ENCODE results near the gene PHC3.

The PHC3 gene

DNA sequence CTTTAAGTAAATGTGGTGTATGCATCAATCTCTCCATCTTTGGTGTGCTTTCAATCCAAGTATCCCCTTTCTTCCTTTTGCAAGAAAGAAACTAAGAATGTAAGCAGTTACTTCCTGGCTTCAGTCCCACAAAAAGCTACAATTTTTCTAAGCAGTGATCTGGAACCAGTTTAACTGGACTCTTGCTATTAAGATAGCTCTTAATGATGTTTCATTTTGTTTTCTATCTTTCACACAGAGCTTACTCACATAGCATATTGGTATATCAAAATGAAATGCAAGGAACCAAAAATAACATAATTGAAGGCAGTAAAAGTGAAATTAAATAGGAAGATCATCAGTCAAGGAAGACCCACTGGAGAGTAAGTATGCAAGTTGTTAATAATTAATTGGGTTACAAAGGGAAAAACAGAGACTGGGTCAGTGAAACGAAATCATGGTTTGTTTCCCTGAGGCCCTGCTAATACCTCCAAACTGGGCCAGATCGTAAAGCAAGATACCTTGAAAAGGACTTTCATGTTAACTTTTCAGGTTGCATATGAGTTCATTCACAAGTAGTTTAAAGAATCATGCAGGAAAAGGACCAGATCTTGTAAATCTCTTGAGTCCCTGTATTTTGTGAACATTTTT, 101.9 kb downstream of the PHC3 start:
- DNase-seq (ENCODE audit: low read depth in 2 of 2), result no peak

- no peak for DNase-seq (ENCODE audit: low read depth in 2 of 2)
These were observed 102.8 kb downstream of the PHC3 start for GRCh38 chr3:170078620-170079281.

DNA sequence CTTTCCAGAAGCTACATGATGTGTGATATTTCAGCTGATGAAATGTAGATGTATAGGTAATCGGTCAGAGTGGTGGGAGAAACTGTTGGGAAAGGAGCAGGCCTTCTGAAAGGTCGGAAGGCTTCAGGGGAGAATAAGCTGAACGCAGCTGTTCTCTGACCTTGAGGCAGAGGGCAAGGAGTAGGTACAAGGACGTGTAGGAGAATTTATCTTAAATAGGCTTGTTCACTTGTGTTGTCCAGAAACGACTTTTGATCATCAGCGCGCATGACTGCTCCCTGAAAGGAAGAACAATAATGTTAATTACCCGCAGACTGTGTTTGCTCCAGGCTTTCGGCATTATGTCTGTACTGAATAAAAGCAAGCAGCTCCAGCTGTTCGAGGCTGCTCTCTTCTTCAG, 104.2 kb downstream of the PHC3 start:
- no peak for DNase-seq (ENCODE audit: low read depth in 2 of 2)

GRCh38 chr3:170076715-170077238, 104.8 kb downstream of the PHC3 start:
- no peak for DNase-seq (ENCODE audit: low read depth in 2 of 2)

- no peak for DNase-seq (ENCODE audit: low read depth in 2 of 2)
These were observed 106.0 kb downstream of the PHC3 start for GRCh38 chr3:170075441-170076091.

- DNase-seq (ENCODE audit: low read depth in 2 of 2), result no peak
These were observed 117.4 kb downstream of the PHC3 start for GRCh38 chr3:170064108-170064507.

GRCh38 chr3:170063691-170064090, 117.8 kb downstream of the PHC3 start:
- DNase-seq (ENCODE audit: low read depth in 2 of 2), result no peak

DNA sequence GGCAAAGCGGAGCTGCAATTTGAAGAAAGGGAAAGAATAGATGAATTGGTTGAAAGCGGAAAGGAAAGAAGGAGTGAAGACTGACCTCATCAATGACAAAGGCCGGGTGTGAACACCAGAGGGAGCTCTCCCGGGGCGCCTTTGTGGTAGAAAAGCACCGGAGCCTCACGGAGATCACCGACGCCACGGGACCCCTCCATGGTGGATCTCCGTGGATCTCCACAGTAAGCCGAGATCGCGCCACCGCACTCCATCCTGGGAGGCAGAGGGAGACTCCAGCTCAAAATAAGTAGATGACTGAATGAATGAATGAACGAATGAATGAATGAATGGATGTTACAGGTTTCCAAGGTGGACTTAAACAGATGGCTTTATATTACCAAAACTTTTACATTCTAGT, 118.8 kb downstream of the PHC3 start:
- DNase-seq (ENCODE audit: low read depth in 2 of 2), result no peak

DNA sequence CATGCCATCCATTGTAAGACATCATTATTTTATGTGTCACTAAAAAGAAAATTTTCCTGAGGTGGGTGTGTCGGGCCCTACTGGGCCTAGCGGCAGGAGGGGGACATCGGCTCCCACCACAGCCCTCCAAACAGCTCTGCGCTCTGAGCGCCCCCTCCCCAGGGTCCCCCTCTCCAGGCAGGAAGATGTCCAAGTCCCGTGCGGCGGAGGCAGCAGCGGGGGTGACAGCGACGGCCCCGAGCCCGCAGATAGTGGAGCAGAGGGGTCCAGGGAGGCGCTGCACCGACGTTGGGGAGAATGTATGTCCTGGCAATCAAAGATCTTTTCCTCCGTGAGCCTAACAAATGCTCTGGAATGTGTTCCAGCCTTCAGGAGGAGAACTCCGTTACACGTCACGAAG, 119.5 kb downstream of the PHC3 start:
- DNase-seq (ENCODE audit: low read depth in 2 of 2), result no peak

DNA sequence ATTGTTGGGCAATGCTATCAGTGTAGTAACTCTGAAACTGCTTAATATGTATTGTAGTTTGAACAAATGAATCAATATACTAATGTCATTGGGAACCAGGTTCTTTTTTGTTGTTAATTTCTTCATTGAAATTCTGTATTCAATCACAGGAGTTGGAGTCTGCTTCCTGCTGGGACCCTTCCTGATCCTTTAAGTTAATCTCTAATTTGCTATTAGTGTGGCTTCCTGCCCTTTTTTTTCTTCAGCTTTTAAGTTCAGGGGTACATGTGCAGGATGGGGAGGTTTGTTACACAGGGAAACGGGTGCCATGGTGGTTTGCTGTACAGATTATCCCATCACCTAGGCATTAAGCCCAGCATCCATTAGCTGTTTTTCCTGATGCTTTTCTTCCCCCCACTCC, 122.1 kb downstream of the PHC3 start:
- DNase-seq (ENCODE audit: low read depth in 2 of 2), result no peak

- DNase-seq (ENCODE audit: low read depth in 2 of 2), result no peak
These were observed 123.4 kb downstream of the PHC3 start for GRCh38 chr3:170058127-170058526.

GRCh38 chr3:170057550-170057949, 124.0 kb downstream of the PHC3 start:
- no peak for DNase-seq (ENCODE audit: low read depth in 2 of 2)

GRCh38 chr3:170056710-170057454, 124.7 kb downstream of the PHC3 start:
- no peak for DNase-seq (ENCODE audit: low read depth in 2 of 2)

- no peak for DNase-seq (ENCODE audit: low read depth in 2 of 2)
These were observed 126.3 kb downstream of the PHC3 start for GRCh38 chr3:170055209-170055608.

- no peak for DNase-seq (ENCODE audit: low read depth in 2 of 2)
These were observed 127.3 kb downstream of the PHC3 start for GRCh38 chr3:170054204-170054603.

- DNase-seq (ENCODE audit: low read depth in 2 of 2), result no peak
These were observed 129.1 kb downstream of the PHC3 start for GRCh38 chr3:170052398-170052797.

DNA sequence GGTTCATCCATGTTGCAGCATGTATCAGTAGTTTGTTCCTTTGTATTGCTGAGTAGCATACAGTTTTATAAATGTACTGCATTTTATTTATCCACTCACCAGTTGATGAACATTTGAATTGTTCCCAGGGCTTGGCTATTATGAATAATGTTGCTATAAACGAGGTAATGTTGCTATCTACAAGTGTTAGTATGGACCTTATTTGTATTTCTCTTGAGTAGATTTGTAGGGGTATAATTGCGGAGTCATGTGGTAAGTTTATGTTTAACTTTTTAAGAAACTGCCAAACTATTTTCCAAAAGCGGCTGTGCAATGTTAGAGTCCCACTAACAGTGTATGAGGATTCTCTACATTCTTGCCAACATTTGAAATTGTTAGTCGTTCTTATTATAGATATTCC, 130.8 kb downstream of the PHC3 start:
- no peak for DNase-seq (ENCODE audit: low read depth in 2 of 2)

GRCh38 chr3:170049146-170050000, 132.2 kb downstream of the PHC3 start:
- no peak for DNase-seq (ENCODE audit: low read depth in 2 of 2)

- DNase-seq (ENCODE audit: low read depth in 2 of 2), result no peak
These were observed 134.5 kb downstream of the PHC3 start for GRCh38 chr3:170047133-170047404.

DNA sequence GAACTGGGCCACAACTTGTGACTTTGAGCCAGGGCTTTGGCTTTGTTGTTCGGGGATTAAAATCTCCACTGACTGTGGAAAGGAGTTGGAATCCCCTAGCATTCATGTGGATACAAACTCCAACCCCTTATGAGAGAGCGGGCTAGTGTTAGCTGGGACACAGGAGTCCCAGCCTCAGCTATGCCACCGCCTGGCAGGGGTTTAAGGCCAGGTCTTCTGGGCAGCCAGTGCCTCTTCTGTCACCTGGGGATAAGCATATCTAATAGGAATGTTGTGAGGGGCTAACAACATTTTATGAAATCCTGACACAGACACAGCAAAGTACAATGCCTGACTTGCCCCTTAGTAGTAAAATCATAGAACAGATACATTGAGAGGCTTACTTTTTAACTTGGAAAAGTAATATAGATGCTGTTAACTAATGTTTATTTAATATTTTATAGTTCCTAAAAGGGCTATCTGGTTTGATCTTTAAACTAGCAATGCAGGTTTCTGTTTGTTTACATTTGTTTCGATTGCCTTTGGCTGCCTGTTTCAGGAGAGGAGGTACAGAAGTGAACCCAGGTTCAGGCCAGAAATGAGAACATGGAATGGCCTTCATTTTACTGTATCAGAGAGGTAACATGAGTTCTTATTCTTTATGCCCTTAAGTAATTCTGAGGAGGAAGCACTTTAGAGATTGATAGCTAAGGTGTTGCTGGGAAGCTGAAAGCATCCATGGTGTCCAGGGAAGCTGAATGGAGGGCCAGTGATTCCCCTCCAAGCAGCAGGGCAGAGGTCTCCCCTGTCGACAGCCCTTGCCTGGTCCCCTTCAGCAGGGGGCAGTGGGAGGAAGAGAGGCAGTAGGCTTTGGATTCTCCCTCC, 135.0 kb downstream of the PHC3 start:
- no peak for DNase-seq (ENCODE audit: low read depth in 2 of 2)

DNA sequence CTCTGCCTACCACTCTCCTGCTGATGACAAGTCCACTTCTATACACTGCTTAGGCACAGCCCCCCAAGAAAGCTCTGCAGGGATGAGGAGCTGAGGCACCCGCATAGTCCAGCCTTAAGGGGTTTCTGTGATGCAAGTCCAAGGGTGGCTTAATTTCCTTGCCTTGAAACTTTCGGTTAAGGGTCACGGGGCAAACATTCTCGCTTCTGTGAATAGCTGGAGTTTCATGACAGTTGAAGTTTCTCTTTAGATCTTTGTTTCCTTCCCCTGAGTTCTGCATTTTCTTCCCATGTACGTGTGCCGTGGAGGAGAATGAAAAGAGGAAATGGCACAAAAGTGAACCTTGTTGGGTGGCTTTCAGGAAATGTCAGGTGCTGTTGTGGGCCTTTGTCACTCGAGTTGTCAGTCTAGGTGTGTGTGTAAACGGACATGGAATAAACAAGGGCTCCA, 136.7 kb downstream of the PHC3 start:
- DNase-seq (ENCODE audit: low read depth in 2 of 2), result no peak

Data from stimulated activated CD4-positive, alpha-beta T cell treated with anti-CD3 and anti-CD28 coated beads, Interleukin-15, amount 100 ng/mL, for 48 hours (primary cell).